GM21381 (cell line): ENCODE data around the gene PIK3C2A.

Experiments
- ATAC-seq: cut with Tn5 transposase; IDR thresholded peaks from one replicate; pipeline ENCODE4 v1.9.1; 2021; ENCODE audit warnings: mild to moderate bottlenecking, moderate library complexity; ENCODE audit not compliant: unreplicated experiment

PIK3C2A gene

GRCh38 chr11:17162376-17162775 is 45.4 kb downstream of the PIK3C2A start:
- no peak for ATAC-seq

- no peak for ATAC-seq
Measured at GRCh38 chr11:17161515-17161914, 46.3 kb downstream of the PIK3C2A start.

GRCh38 chr11:17159441-17159840 is 48.3 kb downstream of the PIK3C2A start:
- no peak for ATAC-seq
